B cell (primary cell): Measurements from ENCODE around the gene LAMTOR5. TPM values are rescaled to one million over a fixed set of nuclear protein-coding genes. Genes with fewer than 3 reads are reported as not detected.

Experiments used
- ATAC-seq: fragments of 200-7000 bp; cut with Tn5 transposase; one replicate; pipeline ENCODE4 v1.10.0; 2021; ENCODE audit warnings: low read depth, mild to moderate bottlenecking, moderate number of reproducible peaks, moderate library complexity
- CTCF ChIA-PET: fragments of 350-600 bp; sonication (Branson Sonifier 250); formaldehyde crosslinking; loops from one replicate; lab custom pipeline; 2021; ENCODE audit warnings: antibody characterized with exemption, inconsistent platforms; lab: Charles Lee
- POLR2A ChIA-PET: fragments of 350-600 bp; sonication (Branson Sonifier 250); formaldehyde crosslinking; loops from one replicate; lab custom pipeline; 2021; ENCODE audit warnings: antibody characterized with exemption; lab: Charles Lee
- DNase-seq: peaks from one replicate; pipeline ENCODE4 v3.0.0; 2013
- H2AFZ ChIP-seq: 2 replicates; pipeline ENCODE4 v1.6.1; 2012; ENCODE audit warnings: mild to moderate bottlenecking, low read depth, low read length; ENCODE audit not compliant: insufficient read depth, poor library complexity, severe bottlenecking
- H3K27ac ChIP-seq, 2 donors: 1 replicate in 1 of 2; 2 replicates in 1 of 2; pipeline ENCODE4 v1.5.1; 2012 to 2013; ENCODE audit warnings: low read length in 2 of 2, mild to moderate bottlenecking in 2 of 2, moderate library complexity in 1 of 2
- H3K27me3 ChIP-seq, 4 experiments: fragments of 200-600 bp in 1 of 4; sonication (generic) in 1 of 4; replicated peaks in 1 of 4; 1 replicate in 2 of 4; 2 replicates in 2 of 4; pipeline versions ENCODE4 v1.6.1 to v1.7.0; 2013 to 2016; ENCODE audit warnings: low read length in 3 of 4, mild to moderate bottlenecking in 2 of 4, mixed read lengths in 1 of 4, moderate library complexity in 1 of 4; ENCODE audit not compliant: insufficient read depth in 4 of 4, control insufficient read depth in 3 of 4; ENCODE audit errors: control extremely low read depth in 1 of 4
- H3K36me3 ChIP-seq, 2 experiments: replicated peaks in 1 of 2; 1 replicate in 1 of 2; 2 replicates in 1 of 2; pipeline versions ENCODE4 v1.6.1 to v1.7.1; 2013; ENCODE audit warnings: low read length in 1 of 2; ENCODE audit not compliant: insufficient read depth in 2 of 2, control insufficient read depth in 1 of 2; ENCODE audit errors: control extremely low read depth in 1 of 2, extremely low read depth in 1 of 2
- H3K4me1 ChIP-seq, 2 donors: fragments of 200-600 bp in 1 of 2; sonication (generic) in 1 of 2; 1 replicate in 1 of 2; 2 replicates in 1 of 2; pipeline versions ENCODE4 v1.5.1 to v1.6.1; 2013 to 2017; ENCODE audit warnings: low read length in 2 of 2; ENCODE audit not compliant: control insufficient read depth in 2 of 2, insufficient read depth in 2 of 2
- H3K4me2 ChIP-seq: replicated peaks from 2 replicates; pipeline ENCODE3; 2012; ENCODE audit warnings: mild to moderate bottlenecking, low read depth, low read length; ENCODE audit not compliant: poor library complexity, severe bottlenecking
- H3K4me3 ChIP-seq, 5 experiments: fragments of 200-600 bp in 1 of 5; sonication (generic) in 1 of 5; 1 replicate in 3 of 5; 2 replicates in 2 of 5; pipeline versions ENCODE4 v1.5.1 to v1.7.0; 2011 to 2016; ENCODE audit warnings: low read length in 4 of 5, mild to moderate bottlenecking in 4 of 5, low read depth in 2 of 5, control low read depth in 1 of 5, moderate library complexity in 1 of 5; ENCODE audit not compliant: insufficient read depth in 1 of 5; ENCODE audit errors: control extremely low read depth in 1 of 5, extremely low read depth in 1 of 5
- H3K79me2 ChIP-seq: fragments of 200-600 bp; sonication (generic); one replicate; pipeline ENCODE4 v1.6.0; 2016; ENCODE audit warnings: low read length; ENCODE audit not compliant: control insufficient read depth, insufficient read depth
- H3K9ac ChIP-seq: fragments of 200-600 bp; sonication (generic); 2 replicates; pipeline ENCODE4 v1.6.1; 2017; ENCODE audit warnings: mild to moderate bottlenecking, low read length, moderate library complexity
- H3K9me3 ChIP-seq, 3 donors: one replicate each; pipeline versions ENCODE4 v1.6.1 to v1.7.1; 2013; ENCODE audit warnings: low read length in 2 of 3; ENCODE audit not compliant: control insufficient read depth in 2 of 3, insufficient read depth in 1 of 3; ENCODE audit errors: control extremely low read depth in 1 of 3
- H4K20me1 ChIP-seq: 2 replicates; pipeline ENCODE4 v1.6.0; 2012; ENCODE audit warnings: mild to moderate bottlenecking, low read length; ENCODE audit not compliant: insufficient read depth, control insufficient read depth, poor library complexity, severe bottlenecking
- H3K27ac Mint-ChIP-seq: one replicate; pipeline ENCODE4 v1.8.0; 2021; ENCODE audit warnings: mixed read lengths
- H3K27me3 Mint-ChIP-seq: one replicate; pipeline ENCODE4 v1.8.0; 2021; ENCODE audit warnings: mixed read lengths
- H3K4me1 Mint-ChIP-seq: one replicate; pipeline ENCODE4 v1.8.0; 2021; ENCODE audit warnings: mixed read lengths
- H3K4me3 Mint-ChIP-seq: one replicate; pipeline ENCODE4 v1.8.0; 2021; ENCODE audit warnings: mixed read lengths
- H3K9me3 Mint-ChIP-seq: one replicate; pipeline ENCODE4 v1.8.0; 2022; ENCODE audit warnings: mixed read lengths; ENCODE audit not compliant: insufficient read depth
- EZH2 ChIP-seq: IDR thresholded peaks from 2 replicates; pipeline ENCODE4 v1.6.1; 2012; ENCODE audit warnings: borderline replicate concordance, low read depth, mild to moderate bottlenecking, moderate library complexity, low read length; ENCODE audit not compliant: insufficient read depth, poor library complexity, severe bottlenecking
- WGBS: methylation state at CpG from one replicate; pipeline ENCODE4 v1.1.5; 2013; ENCODE audit warnings: missing lambda C conversion rate; ENCODE audit not compliant: insufficient coverage; 5-methylcytosine and 5-hydroxymethylcytosine counted together
- intact Hi-C: fragments of 100-400 bp; cut with micrococcal nuclease; formaldehyde crosslinking; loops from one replicate; pipeline ENCODE4 v1.10.0; 2022
- polyA plus RNA-seq: library from polyadenylated mRNA; depleted of rRNA; stranded (reverse); fragments of >200 nt; gene quantifications from 2 replicates; pipeline ENCODE4 v1.2.3, GENCODE V29; 2012
- total RNA-seq, 2 donors: library from RNA; stranded (reverse); fragments of 120-200 nt in 1 of 2; gene quantifications; 1 replicate in 1 of 2; 2 replicates in 1 of 2; pipeline versions ENCODE4 v1.2.3 to v1.2.4, GENCODE V29; 2013 to 2022
- TF ChIP-seq, protein P1 (sequence below): fragments of 200-600 bp; IDR thresholded peaks from one replicate; pipeline ENCODE4 v1.8.0; 2022; ENCODE audit warnings: antibody characterized with exemption, mild to moderate bottlenecking

LAMTOR5 gene
- total and polyA plus RNA-seq, 2 donors (not counting 1 experiment from before 2014, with no cell fraction given), result 145 to 253 TPM

- no peak for TF ChIP-seq EZH2
- TF ChIP-seq, protein P1, sequence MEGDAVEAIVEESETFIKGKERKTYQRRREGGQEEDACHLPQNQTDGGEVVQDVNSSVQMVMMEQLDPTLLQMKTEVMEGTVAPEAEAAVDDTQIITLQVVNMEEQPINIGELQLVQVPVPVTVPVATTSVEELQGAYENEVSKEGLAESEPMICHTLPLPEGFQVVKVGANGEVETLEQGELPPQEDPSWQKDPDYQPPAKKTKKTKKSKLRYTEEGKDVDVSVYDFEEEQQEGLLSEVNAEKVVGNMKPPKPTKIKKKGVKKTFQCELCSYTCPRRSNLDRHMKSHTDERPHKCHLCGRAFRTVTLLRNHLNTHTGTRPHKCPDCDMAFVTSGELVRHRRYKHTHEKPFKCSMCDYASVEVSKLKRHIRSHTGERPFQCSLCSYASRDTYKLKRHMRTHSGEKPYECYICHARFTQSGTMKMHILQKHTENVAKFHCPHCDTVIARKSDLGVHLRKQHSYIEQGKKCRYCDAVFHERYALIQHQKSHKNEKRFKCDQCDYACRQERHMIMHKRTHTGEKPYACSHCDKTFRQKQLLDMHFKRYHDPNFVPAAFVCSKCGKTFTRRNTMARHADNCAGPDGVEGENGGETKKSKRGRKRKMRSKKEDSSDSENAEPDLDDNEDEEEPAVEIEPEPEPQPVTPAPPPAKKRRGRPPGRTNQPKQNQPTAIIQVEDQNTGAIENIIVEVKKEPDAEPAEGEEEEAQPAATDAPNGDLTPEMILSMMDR, result no peak
- no peak overlapping the region for H2AFZ ChIP-seq
- peaks cover 19% of the 10 kb centered on the region for H3K27me3 Mint-ChIP-seq
- no peaks in the 10 kb centered on the region for H3K36me3 ChIP-seq
- DNase-seq (no peak), ATAC-seq (no peak)
- no peaks in the 10 kb centered on the region for H4K20me1 ChIP-seq
- no peaks in the 10 kb centered on the region for H3K4me1 Mint-ChIP-seq
- no peak overlapping the region for H3K4me3 ChIP-seq
- H3K9ac ChIP-seq, result no peak overlapping the region
- no peak overlapping the region for H3K27ac Mint-ChIP-seq
- H3K27me3 ChIP-seq, result peaks cover 0 to 3% (median 2%) of the 10 kb centered on the region in 4 experiments
- H3K79me2 ChIP-seq, result no peaks in the 10 kb centered on the region
- no peaks in the 10 kb centered on the region for H3K4me1 ChIP-seq
- H3K4me3 Mint-ChIP-seq, result no peak overlapping the region
- ChIA-PET CTCF (interaction anchor here (0.6 to 5.2 kb wide), 4 partner anchors 13 to 381 kb away, joined by 3 to 21 read pairs (median 7); no protein-coding TSS in a partner anchor), POLR2A (no interaction called here)
- WGBS, result no CpG with 5 or more reads among the region's 4 CpGs
- intact Hi-C loops, result no loop called here
- no peaks in the 10 kb centered on the region for H3K9me3 Mint-ChIP-seq
- H3K9me3 ChIP-seq, result no peaks in the 10 kb centered on the region
- H3K4me2 ChIP-seq, result no peak overlapping the region
- H3K27ac ChIP-seq, result no peak overlapping the region
Measured at GRCh38 chr1:110430901-110431300, 23.4 kb upstream of the LAMTOR5 start.

- 81% methylated on average over 6 of the region's 6 CpGs for WGBS
- Histone ChIP-seq H3K4me1 (no peaks in the 10 kb centered on the region), H3K79me2 (no peaks in the 10 kb centered on the region), H3K9me3 (no peaks in the 10 kb centered on the region), H3K4me3 (no peak overlapping the region), H3K36me3 (no peaks in the 10 kb centered on the region), H4K20me1 (no peaks in the 10 kb centered on the region), H3K4me2 (no peak overlapping the region), H3K27ac (no peak overlapping the region), H3K9ac (no peak overlapping the region), H2AFZ (no peak overlapping the region), H3K27me3 (peaks cover 0 to 5% (median 3%) of the 10 kb centered on the region in 4 experiments)
- ATAC-seq (no peak), DNase-seq (no peak)
- intact Hi-C loops, result no loop called here
- CTCF ChIA-PET, result interaction anchor here (0.6 to 5.2 kb wide), 6 partner anchors 13 to 381 kb away, joined by 3 to 21 read pairs (median 4); no protein-coding TSS in a partner anchor
- POLR2A ChIA-PET, result no interaction called here
- H3K9me3 Mint-ChIP-seq, result no peaks in the 10 kb centered on the region
- TF ChIP-seq EZH2, result no peak
- TF ChIP-seq, protein P1, result no peak
- H3K27me3 Mint-ChIP-seq, result peaks cover 19% of the 10 kb centered on the region
- H3K4me1 Mint-ChIP-seq, result no peaks in the 10 kb centered on the region
- no peak overlapping the region for H3K4me3 Mint-ChIP-seq
- no peak overlapping the region for H3K27ac Mint-ChIP-seq
Measured at GRCh38 chr1:110430366-110430765, 22.9 kb upstream of the LAMTOR5 start.
